Stimulated activated CD4-positive, alpha-beta T cell treated with anti-CD3 and anti-CD28 coated beads, TNF-alpha, amount 100 ng/mL, for 48 hours (primary cell): ENCODE results near the gene AMD1.
"Not testable (repeated sequence)": the region's sequence is repeated elsewhere in the genome, so short reads cannot be mapped to it uniquely, and the experiment has no call there.

ENCODE experiments used
- DNase-seq, 3 donors: peaks; one replicate each; pipeline ENCODE4 v3.0.0-alpha.2; 2020; ENCODE audit warnings: low read depth in 3 of 3

Gene AMD1

DNA sequence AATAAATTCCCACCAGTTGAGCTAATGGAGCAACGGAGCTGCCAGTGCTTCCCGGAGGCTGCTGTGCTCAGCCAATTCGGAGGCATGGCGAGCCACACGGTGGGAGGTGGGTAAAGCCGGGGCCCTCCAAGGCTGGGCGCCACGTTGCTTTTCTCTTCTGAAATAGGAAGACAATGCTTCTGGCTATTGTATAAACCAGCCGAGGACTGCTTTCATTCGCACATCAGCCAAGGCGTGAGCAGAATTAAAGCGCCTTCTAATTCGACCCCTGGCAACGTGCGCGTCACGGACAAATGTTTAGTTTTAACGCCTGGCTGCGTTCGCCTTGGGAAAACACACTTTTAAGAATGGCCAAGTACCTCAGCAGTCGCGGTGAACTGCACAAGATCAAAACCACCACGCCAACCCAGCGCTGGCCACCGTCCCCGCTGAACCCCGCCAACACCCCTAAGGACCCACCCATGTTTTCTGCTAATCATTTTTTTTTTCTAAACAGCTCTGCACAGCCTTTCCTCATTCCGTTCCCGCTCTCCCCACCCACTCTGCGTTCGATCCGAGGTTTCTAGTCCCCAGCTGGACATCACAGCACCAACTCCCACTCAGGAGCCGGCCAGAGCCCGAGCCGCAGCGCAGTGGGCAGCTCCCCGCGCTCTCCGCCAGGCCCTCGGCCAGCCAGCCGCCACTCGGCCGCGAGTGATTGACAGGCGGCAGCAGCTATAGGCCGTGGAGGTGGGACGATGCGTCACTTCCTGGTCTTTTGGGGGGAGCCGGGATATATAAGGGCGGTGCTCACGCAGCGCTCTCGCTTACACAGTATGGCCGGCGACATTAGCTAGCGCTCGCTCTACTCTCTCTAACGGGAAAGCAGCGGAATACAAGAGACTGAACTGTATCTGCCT lies at the start of gene AMD1:
Gene AMD1, plus strand, starts transcription at position 805 of the 899 bp plus-strand sequence. CDS start 321 bp downstream, outside the sequence.
- DNase-seq: peak; percentile 88 to 93 (median 91)

DNA sequence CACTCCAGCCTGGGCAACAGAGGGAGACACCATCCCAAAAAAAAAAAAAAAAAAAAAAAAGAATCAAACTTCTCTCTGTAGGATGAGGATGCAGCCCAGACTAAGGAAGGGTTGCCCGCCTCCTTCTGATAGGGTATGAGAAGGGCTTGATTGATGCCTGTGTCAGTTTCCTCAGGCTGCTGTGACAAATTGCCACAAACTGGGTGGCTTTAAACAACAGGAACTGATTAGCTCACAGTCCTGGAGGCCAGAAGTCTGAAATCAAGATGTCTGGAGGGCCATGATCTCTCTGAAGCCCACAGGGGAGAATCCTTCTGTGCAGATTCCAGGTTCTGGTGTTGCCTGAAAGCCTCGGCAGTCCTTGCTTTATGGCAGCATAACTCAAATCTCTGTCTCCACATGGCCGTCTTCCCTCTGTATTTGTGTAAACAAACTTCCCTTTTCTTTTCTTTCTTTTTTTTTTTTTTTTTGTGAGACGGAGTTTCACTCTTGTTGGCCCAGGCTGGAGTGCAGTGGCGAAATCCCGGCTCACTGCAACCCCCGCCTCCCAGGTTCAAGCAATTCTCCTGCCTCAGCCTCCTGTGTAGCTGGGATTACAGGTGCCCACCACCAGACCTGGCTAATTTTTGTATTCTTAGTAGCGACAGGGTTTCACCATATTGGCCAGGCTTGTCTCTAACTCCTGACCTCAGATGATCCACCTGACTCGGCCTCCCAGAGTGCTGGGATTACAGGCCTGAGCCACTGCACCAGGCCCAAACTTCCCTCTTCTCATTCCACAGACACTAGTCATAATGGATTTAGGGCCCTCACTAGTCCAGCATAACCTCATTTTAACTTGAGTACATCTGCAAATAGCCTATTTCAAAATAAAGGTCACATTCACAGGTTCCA lies 48.1 kb upstream of the AMD1 start:
- DNase-seq: no peak

DNA sequence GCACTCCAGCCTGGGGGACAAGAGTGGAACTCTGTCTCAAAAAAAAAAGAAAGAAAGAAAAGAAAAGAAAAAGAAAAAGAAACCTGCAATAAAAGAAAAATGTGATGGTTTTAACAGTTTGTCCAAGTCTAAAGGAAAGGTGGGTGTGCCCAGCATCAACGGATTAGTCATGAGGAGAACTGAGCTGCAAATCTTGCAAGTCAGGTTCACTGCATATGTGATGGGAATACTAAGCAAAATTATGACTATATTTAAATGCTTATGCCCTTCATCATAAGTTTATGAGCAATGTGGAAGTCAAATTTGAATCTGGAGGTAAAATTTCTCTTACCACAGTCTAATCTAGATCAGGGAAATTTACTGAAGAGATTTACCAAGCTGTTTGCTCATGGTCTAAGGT lies 46.2 kb upstream of the AMD1 start:
- DNase-seq: no peak

DNA sequence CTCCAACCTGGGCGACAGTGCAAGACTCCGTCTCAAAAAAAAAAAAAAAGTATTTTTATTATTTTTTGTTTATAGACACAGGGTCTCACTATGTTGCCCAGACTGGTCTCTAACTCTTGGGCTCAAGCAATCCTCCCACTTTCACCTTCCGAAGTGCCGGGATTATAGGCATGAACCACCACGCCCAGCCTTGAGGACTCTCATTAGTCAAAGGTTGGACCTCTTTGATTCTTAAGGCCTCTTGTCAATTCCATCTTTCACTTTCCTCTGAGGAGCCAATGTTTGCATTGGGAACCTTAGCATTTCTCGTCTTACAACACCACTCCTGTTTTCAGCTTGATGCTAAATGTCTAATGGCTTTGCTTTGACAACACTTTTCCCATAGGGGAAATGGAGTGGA lies 43.2 kb upstream of the AMD1 start:
- no peak for DNase-seq

DNA sequence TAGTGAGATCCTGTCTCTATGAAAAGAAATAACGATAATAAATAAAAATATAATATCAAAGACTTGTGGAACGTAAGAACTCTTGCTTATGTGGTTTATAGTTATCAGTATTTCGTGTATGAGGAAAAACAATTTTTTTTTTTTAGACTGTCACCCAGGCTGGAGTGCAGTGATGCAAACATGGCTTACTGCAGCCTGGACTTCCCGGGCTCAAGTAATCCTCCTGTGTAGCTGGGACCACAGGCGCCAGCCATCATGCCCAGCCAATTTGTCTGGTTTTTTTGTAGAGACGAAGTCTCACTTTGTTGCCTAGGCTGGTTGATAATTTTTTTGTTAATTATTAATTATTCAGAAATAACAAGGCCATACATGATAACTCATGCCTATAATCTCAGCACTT lies 40.8 kb upstream of the AMD1 start:
- DNase-seq: no peak

DNA sequence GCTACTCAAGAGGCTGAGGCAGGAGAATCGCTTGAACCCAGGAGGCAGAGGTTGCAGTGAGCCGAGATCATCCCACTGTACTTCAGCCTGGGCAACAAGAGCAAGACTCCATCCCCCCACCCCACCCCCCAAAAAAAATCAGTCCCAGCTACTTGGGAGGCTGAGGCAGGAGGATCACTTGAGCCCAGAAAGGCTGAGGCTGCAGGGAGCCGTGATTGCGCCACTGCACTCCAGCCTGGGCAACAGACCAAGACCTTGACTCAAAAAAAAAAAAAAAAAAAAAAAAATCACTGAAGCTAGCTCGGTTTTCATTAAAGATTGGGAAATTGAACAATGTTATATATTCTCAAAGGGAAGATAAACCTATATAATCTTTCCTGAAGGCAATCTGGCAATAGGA lies 38.8 kb upstream of the AMD1 start:
- DNase-seq: not testable (repeated sequence)

DNA sequence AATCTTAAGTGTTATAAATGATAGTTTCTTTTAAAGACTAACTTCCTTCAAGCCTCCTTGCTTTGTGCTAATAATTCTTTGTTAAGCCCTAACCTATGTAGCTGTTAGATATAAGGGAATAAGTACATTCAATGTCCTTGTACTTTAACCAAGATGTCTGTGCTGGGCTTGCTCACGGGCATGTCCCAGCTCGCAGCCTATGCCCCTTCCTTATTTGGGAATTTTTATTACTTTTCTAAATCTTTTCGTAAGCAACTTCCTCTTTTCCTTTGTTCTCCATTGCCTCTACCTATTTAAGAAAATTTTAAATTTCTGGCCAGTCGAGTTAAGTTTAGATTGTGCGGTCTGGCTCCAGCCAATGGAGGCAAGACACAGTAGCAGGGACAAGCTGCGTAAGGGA lies 33.3 kb upstream of the AMD1 start:
- DNase-seq: no peak

DNA sequence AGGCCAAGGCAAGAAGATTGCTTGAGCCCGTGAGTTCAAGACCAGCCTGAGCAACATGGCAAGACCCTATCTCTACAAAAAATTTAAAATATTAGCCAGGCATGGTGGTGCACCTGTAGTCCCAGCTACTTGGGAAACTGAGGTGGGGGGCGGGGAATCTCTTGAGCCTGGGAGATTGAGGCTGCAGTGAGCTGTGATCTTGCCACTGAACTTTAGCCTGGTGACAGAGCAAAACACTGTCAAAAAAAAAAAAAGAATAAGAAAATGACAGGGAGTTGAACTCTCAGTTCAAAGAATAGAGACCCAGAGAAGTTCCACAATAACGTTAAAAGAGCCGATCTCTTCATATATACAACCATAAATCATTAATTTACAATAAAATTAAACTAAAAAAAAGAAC lies 24.8 kb upstream of the AMD1 start:
- no peak for DNase-seq

DNA sequence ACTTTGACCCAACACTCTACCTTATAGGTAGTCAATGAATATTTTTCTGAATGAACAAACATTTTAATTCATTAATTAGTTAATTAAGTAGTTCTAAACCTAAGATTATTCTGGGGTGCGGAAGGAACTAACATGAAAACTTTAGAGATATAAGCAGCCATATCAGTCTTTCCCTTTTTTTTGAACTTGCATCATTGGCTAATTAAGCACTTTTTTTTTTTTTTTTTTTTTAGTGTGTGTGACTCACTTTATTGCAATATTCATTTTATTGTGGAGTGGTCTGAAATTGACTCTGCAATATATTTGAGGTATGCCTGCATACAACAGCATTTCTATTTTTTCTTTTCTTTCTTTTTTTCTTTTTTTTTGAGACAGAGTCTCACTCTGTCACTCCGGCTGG lies 21.8 kb upstream of the AMD1 start:
- DNase-seq: no peak

DNA sequence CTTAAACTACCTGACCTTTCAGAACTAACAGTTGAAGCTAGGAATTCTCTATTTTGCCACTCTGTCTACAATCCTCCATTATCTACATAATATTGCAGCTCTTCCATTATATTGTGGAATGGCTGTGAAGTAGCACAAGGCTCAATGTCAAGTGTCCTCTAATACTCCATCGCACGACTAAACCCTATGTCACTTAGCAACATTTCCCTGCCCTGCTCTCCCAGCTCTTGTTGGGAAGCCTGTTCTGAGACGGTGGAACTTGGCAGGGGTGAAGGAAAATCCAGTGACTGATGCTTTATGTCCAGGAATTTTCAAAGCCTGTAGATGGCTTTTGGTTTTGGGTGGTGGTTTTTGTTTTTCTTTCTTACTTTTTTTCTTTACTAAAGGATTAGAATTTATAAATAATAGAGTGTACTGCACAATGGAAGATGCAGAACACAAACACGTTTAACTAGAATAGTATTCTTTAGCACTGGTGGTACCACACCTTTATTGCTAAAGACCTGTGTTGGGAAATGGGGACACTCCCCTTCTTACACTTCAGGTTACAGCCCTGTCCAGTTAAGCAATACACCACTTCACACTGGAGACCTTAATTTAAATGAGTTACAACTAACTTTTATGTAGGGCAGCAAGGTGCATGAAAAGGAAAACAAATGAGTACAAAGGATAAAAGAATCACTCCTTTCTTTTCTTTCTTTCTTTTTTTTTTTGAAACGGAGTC lies 20.7 kb upstream of the AMD1 start:
- DNase-seq: no peak

DNA sequence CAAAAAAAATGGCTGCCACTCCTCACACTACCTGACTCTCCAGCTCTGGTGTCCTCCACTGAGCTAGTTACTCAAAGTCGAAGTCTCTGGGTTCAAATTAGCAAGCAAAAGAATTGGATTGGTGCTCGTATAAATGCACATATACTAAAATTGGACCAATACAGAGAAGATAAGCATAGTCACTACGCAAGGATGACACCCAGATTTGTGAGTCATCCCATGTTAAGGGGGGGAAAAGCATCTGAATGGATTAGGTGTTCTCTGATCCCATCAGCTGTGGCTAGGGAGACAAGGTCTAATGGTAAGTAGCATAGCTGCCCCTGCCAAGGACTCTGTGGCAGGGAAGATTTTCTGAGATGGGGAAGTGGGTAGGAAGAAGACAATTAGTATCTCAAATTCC lies 18.3 kb upstream of the AMD1 start:
- no peak for DNase-seq

DNA sequence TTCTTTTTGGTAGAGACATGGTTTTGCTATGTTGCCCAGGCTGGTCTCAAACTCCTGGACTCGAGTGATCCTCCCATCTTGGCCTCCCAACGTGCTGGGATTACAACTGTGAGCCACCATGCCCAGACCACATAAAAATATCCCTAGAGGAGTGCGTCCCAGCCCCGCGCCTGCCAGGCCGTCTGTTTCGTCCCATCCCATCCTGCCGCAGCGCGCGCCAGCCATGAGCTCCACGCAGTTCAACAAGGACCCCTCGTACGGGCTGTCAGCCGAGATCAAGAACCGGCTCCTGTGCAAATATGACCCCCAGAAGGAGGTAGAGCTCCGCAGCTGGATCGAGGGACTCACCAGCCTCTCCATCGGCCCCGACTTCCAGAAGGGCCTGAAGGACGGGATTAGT lies 16.6 kb upstream of the AMD1 start:
- DNase-seq: no peak

DNA sequence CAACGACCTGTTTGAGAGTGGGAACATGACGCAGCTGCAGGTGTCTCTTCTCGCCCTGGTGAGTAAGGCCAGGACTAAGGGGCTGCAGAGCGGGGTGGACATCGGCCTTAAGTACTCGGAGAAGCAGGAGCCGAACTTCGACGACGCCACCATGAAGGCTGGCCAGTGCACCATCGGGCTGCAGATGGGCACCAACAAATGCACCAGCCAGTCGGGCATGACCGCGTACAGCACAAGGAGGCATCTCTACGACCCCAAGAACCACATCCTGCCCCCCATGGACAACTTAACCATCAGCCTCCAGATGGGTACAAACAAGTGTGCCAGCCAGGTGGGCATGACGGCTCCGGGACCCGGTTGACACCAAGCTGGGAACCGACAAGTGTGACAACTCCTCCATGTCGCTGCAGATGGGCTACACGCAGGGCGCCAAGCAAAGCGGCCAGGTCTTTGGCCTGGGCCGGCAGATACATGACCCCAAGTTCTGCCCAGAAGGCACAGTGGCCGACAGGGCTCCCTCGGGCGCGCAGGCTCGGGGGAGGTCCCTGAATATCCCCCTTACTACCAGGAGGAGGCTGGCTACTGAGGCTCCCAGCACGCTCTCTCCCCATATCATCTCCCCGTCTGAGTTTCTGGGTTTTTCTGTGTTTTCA lies 15.9 kb upstream of the AMD1 start:
- DNase-seq: no peak

DNA sequence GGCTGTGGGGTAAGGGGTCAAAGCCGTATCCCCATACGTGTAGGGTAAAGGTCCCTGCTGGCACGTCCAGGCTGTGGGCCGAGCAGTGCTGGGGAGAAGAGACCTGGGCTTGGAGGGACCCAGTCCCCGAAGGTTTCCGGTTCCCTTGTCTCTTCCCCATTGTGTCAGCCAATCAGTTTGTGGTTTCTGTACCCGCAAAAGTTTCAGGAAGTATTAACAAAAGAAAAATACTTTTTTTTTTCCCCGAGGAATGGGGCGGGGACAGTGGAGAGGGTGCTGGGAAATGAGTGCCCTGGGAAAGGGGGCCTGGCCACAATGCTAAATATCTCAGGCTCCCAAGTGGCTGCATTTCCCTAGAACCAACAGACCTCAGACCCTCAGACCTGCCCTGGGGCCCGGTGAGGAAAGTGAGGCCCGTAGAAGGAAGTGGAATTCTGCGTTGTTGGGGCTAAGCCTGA lies 15.2 kb upstream of the AMD1 start:
- no peak for DNase-seq

DNA sequence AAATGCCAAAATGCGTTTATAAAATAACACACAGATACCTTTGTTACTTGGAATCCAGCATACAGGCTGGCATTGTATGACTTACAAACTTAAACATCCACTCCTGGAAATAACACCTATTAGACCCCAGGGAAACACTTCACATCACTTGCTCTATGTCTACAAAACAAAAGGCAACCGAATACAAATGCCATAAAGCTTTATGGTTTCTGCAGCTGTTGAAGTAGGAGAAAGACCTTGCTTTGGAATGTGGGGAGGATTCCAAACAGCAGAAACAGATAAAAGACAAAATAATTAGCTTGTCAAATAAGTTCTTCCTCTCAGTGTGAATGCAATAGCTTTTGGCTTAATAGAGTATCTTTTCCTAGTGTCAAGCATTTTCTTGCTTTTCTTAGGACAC lies 9.8 kb upstream of the AMD1 start:
- DNase-seq: no peak

DNA sequence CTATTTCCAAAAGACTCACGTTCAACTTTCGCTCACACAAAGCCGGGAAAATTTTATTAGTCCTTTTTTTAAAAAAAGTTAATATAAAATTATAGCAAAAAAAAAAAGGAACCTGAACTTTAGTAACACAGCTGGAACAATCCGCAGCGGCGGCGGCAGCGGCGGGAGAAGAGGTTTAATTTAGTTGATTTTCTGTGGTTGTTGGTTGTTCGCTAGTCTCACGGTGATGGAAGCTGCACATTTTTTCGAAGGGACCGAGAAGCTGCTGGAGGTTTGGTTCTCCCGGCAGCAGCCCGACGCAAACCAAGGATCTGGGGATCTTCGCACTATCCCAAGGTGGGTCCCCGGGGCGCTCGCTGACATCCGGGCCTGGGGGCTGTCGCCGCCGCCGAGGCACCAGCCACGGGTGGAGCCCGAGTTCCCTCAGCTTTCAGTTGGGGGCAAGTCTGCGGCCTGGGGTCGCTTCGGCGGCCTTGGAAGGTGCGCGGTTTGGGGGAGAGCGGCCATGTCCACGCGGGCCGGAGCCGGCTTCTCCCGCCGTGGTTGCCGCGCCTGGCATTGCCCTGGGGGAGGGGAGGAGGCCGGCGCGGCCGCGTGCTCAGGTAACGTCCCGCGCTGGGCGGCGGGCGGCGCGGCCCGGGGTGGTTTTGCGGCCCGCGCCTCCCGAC lies 429 bp downstream of the AMD1 start:
- DNase-seq: peak in 2 of 3 donors; percentile 13 to 42

DNA sequence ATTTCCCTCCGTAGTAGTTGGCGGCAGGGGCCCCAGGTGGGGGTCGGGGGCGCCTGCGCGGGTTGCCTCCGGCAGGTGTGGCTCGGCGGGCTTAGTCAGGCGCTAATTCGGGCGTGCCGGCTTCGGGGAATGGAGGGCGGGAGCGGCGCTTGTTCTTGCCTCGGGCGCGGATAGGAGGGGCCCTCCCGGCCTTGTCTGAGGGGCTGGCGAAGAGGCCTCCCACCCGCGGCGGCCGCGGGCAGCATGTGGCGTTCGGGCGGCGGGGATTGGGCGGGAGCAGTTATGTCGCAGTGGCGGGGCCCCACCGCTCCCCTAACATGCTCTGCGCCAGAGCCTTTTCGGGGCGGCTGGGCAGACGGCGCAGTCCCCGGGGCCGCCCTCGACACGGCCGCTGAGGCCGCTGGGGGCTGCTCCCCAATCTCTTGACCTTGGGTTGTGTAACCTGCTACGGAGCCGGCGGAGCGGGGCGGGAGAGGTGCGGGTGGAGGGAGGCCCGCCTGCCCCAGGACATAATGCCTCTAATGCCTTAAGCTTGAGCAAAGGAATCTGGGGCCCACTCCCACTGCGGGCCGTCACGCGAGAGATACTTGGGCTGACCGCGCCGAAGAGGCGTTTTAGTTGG lies 1.1 kb downstream of the AMD1 start:
- peak; percentile 30 to 51 (median 44) for DNase-seq

DNA sequence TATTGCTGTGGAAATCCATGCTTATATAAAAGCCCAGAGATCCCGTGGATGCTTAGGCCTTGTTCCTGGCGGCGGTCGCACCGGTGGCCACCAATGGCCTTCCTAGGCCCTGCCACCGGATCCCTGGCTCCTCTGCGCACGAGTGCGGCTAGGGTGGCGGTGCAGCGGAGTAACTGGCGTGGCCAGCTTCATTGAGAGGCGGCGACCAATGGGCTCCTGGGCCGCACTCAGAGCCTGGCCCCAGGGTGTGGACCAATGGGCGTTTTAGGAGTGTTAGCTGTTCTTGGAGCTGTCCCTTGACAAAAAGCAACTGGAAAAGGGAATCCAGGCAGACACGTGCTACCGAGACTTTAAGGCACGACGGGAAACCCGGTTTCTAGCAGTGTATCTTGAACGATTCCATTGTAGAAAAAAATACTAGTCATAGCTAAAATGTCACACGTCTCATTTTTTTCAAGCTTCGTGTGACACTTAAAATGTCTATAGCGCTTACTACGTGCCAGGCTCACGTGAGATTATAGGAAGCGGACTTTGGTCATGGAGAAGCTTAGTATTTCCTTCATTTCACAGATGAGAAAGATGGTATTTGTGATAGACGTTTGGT lies 1.7 kb downstream of the AMD1 start:
- DNase-seq: peak; percentile 40 to 53 (median 53)

DNA sequence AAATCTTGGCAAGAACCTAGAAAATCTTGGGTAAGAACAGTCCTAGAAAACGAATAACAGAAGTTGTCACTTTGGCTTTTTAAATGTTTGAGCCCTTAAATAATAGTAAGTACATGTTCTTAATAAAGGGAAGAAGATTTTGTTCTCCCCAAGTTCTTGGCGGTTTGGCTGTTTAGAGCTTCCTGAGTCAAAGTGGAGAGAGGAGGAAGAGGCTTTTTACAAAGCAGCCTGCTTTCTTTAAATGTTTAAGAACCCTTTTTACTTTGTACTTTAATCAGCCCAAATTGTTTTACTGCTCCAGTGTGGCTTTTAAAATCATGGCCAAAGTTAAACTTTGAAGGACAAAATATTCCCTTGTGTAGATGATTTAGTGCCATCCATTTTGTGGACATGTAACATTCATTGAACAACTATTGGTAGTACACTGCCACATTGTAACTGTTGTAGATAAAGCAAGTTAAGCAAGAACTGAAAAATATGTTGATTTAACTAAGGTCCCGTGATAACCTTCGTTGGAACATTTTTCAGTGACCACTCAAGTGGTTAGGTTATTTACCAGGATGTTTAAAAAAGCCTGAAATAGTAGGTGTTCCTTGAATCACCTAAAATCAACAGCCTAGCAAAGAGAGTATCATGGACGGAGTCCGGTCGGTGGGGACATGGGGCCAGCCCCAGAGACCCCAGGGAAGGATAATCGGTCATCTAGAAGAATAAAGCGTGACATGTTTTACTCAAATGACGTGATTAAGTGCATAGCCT lies 2.4 kb downstream of the AMD1 start:
- no peak for DNase-seq
